Astrocyte (in vitro differentiated cells and primary cell): ENCODE results near the gene UBE2R2. TPM values are rescaled to one million over a fixed set of nuclear protein-coding genes. Genes with fewer than 3 reads are reported as not detected.

Experiments
- DNase-seq: peaks from one replicate; pipeline ENCODE4 v3.0.0-alpha.2; 2010; ENCODE audit warnings: low read depth
- FAIRE-seq: peaks from 2 replicates; lab custom pipeline; 2011; peaks lifted over from hg19 to GRCh38; lab: Jason Lieb, UNC
- H2AFZ ChIP-seq: 2 replicates; pipeline ENCODE4 v1.6.0; 2012; ENCODE audit warnings: low read depth, low read length, inconsistent platforms
- H3K27ac ChIP-seq: 2 replicates; pipeline ENCODE4 v1.5.1; 2011; ENCODE audit warnings: low read depth, low read length, inconsistent platforms
- H3K27me3 ChIP-seq: 2 replicates; pipeline ENCODE4 v1.6.0; 2011; ENCODE audit warnings: low read length, inconsistent platforms; ENCODE audit not compliant: insufficient read depth
- H3K36me3 ChIP-seq: 2 replicates; pipeline ENCODE4 v1.5.1; 2011; ENCODE audit warnings: low read length, inconsistent platforms; ENCODE audit not compliant: insufficient read depth
- H3K4me1 ChIP-seq: 2 replicates; pipeline ENCODE4 v1.5.1; 2011; ENCODE audit warnings: low read length, inconsistent platforms; ENCODE audit not compliant: insufficient read depth
- H3K4me2 ChIP-seq: 2 replicates; pipeline ENCODE4 v1.6.0; 2012; ENCODE audit warnings: low read length, inconsistent platforms
- H3K4me3 ChIP-seq: 2 replicates; pipeline ENCODE4 v1.5.1; 2011; ENCODE audit warnings: low read depth, mild to moderate bottlenecking, low read length, inconsistent platforms; ENCODE audit not compliant: insufficient read depth
- H3K79me2 ChIP-seq: 2 replicates; pipeline ENCODE4 v1.6.0; 2012; ENCODE audit warnings: mild to moderate bottlenecking, low read length, inconsistent platforms; ENCODE audit not compliant: insufficient read depth
- H3K9ac ChIP-seq: 2 replicates; pipeline ENCODE4 v1.6.0; 2012; ENCODE audit warnings: mild to moderate bottlenecking, low read length, inconsistent platforms
- H3K9me3 ChIP-seq: 2 replicates; pipeline ENCODE4 v1.5.1; 2012; ENCODE audit warnings: low read depth, mild to moderate bottlenecking, low read length, inconsistent platforms; ENCODE audit not compliant: insufficient read depth
- H4K20me1 ChIP-seq: 2 replicates; pipeline ENCODE4 v1.6.0; 2012; ENCODE audit warnings: low read length, inconsistent platforms; ENCODE audit not compliant: insufficient read depth
- H3K27ac Mint-ChIP-seq: one replicate; pipeline ENCODE4 v1.8.0; 2021; ENCODE audit warnings: mild to moderate bottlenecking, mixed read lengths; ENCODE audit not compliant: unreplicated experiment
- H3K27me3 Mint-ChIP-seq: one replicate; pipeline ENCODE4 v1.8.0; 2021; ENCODE audit warnings: low read depth, mixed read lengths; ENCODE audit not compliant: unreplicated experiment
- H3K36me3 Mint-ChIP-seq: one replicate; pipeline ENCODE4 v1.8.0; 2021; ENCODE audit warnings: low read depth, mixed read lengths; ENCODE audit not compliant: unreplicated experiment
- H3K4me1 Mint-ChIP-seq: one replicate; pipeline ENCODE4 v1.8.0; 2021; ENCODE audit warnings: low read depth, mixed read lengths; ENCODE audit not compliant: unreplicated experiment
- H3K4me3 Mint-ChIP-seq: one replicate; pipeline ENCODE4 v1.8.0; 2021; ENCODE audit warnings: mild to moderate bottlenecking, moderate library complexity, mixed read lengths; ENCODE audit not compliant: unreplicated experiment
- H3K9me3 Mint-ChIP-seq: one replicate; pipeline ENCODE4 v1.8.0; 2021; ENCODE audit warnings: mild to moderate bottlenecking, mixed read lengths; ENCODE audit not compliant: unreplicated experiment
- EZH2 ChIP-seq: IDR thresholded peaks from 2 replicates; pipeline ENCODE4 v1.6.1; 2012; ENCODE audit warnings: mild to moderate bottlenecking, low read length, inconsistent platforms; ENCODE audit not compliant: insufficient read depth
- total RNA-seq: library from RNA; stranded (reverse); gene quantifications from 2 replicates; pipeline ENCODE4 v1.2.1, GENCODE V29; 2021
- TF ChIP-seq, protein P1 (sequence below): IDR thresholded peaks from 2 replicates; pipeline ENCODE4 v1.5.1; 2011; ENCODE audit warnings: low read depth, mild to moderate bottlenecking, inconsistent platforms, low read length, moderate library complexity; ENCODE audit not compliant: insufficient read depth

The UBE2R2 gene
- total RNA-seq, 1 donor from 2014 or later: 48.7 TPM

DNA sequence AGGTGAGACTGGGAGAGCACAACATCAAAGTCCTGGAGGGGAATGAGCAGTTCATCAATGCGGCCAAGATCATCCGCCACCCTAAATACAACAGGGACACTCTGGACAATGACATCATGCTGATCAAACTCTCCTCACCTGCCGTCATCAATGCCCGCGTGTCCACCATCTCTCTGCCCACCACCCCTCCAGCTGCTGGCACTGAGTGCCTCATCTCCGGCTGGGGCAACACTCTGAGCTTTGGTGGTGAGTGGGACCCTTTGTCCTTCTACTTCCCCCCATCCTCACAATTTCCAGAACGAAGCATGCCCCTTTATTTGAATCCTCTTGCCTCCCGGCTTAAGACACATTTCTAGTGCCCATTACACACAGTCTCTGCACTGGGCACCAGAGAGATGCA is 19.1 kb upstream of the UBE2R2 start:
- no peaks in the 10 kb centered on the region for H3K79me2 ChIP-seq
- no peaks in the 10 kb centered on the region for H3K9me3 ChIP-seq
- Mint-ChIP-seq H3K36me3 (peaks cover 18% of the 10 kb centered on the region), H3K4me1 (no peaks in the 10 kb centered on the region), H3K4me3 (no peak overlapping the region), H3K27ac (no peak overlapping the region), H3K27me3 (peaks cover 59% of the 10 kb centered on the region), H3K9me3 (peaks cover 20% of the 10 kb centered on the region)
- no peaks in the 10 kb centered on the region for H3K36me3 ChIP-seq
- H3K9ac ChIP-seq: no peak overlapping the region
- no peaks in the 10 kb centered on the region for H3K4me1 ChIP-seq
- TF ChIP-seq, protein P1, sequence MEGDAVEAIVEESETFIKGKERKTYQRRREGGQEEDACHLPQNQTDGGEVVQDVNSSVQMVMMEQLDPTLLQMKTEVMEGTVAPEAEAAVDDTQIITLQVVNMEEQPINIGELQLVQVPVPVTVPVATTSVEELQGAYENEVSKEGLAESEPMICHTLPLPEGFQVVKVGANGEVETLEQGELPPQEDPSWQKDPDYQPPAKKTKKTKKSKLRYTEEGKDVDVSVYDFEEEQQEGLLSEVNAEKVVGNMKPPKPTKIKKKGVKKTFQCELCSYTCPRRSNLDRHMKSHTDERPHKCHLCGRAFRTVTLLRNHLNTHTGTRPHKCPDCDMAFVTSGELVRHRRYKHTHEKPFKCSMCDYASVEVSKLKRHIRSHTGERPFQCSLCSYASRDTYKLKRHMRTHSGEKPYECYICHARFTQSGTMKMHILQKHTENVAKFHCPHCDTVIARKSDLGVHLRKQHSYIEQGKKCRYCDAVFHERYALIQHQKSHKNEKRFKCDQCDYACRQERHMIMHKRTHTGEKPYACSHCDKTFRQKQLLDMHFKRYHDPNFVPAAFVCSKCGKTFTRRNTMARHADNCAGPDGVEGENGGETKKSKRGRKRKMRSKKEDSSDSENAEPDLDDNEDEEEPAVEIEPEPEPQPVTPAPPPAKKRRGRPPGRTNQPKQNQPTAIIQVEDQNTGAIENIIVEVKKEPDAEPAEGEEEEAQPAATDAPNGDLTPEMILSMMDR: no peak
- TF ChIP-seq EZH2: no peak
- H3K4me3 ChIP-seq: no peak overlapping the region
- H2AFZ ChIP-seq: no peak overlapping the region
- H3K27me3 ChIP-seq: peaks cover 7% of the 10 kb centered on the region
- H3K4me2 ChIP-seq: no peak overlapping the region
- DNase-seq (no peak), FAIRE-seq (no peak)
- no peaks in the 10 kb centered on the region for H4K20me1 ChIP-seq
- H3K27ac ChIP-seq: no peak overlapping the region

DNA sequence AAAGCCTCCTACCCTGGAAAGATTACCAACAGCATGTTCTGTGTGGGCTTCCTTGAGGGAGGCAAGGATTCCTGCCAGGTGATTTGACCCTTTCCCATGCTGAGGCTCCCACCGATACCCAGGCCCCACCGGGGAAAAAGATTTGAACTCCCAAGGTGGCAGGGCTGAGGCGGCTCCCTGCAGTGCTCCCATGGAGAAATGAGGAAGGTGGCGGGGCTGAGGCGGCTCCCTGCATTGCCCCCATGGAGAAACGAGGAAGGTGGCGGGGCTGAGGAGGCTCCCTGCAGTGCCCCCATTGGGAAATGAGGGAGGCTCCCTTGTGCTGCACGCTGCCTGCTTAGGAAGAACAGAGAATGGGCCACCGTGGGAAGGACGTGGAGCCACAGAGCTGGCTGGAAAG is 18.4 kb upstream of the UBE2R2 start:
- Histone ChIP-seq H3K4me2 (no peak overlapping the region), H3K9me3 (no peaks in the 10 kb centered on the region), H3K79me2 (no peaks in the 10 kb centered on the region), H4K20me1 (no peaks in the 10 kb centered on the region), H3K4me3 (no peak overlapping the region), H3K4me1 (no peaks in the 10 kb centered on the region), H2AFZ (no peak overlapping the region), H3K36me3 (no peaks in the 10 kb centered on the region), H3K9ac (no peak overlapping the region), H3K27me3 (peaks cover 9% of the 10 kb centered on the region), H3K27ac (no peak overlapping the region)
- TF ChIP-seq EZH2: no peak
- TF ChIP-seq, protein P1: no peak
- Mint-ChIP-seq H3K9me3 (peaks cover 20% of the 10 kb centered on the region), H3K4me3 (no peak overlapping the region), H3K4me1 (no peaks in the 10 kb centered on the region), H3K27ac (no peak overlapping the region), H3K27me3 (peaks cover 57% of the 10 kb centered on the region), H3K36me3 (peaks cover 13% of the 10 kb centered on the region)
- DNase-seq (no peak), FAIRE-seq (no peak)

DNA sequence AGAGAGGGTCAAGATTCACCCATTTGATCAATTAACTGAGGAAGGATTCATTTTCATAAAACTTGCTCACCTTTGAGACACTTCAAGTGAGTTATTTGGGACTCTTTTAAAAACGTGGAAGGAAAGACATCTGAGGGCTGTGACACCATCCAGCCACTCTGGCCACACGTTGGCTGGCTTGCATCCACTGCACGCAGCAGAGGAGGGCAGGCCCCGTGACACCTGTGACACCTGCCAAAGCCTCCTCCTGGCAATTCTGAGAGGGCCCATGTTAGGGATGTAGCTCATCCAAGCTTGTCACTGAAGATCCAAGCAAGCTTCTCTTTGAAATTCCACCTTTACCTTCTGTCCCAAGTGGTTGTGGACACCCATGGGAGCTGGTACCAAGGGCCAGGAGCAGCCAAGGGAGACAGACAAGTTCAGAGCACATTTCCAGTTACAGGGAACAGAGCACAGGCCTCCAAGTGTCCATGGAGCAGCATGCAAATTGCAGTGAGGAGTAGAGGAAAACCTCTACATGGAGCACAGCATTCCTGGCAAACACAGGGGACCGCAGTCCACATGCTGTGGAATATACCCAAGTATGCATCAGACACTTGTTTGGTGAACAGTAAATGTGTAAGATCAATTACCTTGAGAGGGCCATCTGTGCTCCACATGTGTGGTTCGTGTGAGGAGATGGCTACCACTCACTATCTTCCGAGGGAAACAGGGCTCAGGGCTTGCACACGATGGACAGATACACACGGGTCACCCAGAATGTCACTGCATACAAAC is 16.8 kb upstream of the UBE2R2 start:
- DNase-seq (no peak), FAIRE-seq (no peak)
- Histone ChIP-seq H2AFZ (no peak overlapping the region), H3K36me3 (no peaks in the 10 kb centered on the region), H3K4me3 (no peak overlapping the region), H3K9me3 (no peaks in the 10 kb centered on the region), H3K79me2 (no peaks in the 10 kb centered on the region), H3K27me3 (peaks cover 3% of the 10 kb centered on the region), H3K27ac (no peak overlapping the region), H3K9ac (no peak overlapping the region), H4K20me1 (no peaks in the 10 kb centered on the region), H3K4me1 (no peaks in the 10 kb centered on the region), H3K4me2 (no peak overlapping the region)
- H3K9me3 Mint-ChIP-seq: peaks cover 16% of the 10 kb centered on the region
- TF ChIP-seq EZH2: no peak
- TF ChIP-seq, protein P1: no peak
- H3K4me3 Mint-ChIP-seq: no peak overlapping the region
- H3K4me1 Mint-ChIP-seq: no peaks in the 10 kb centered on the region
- peaks cover 52% of the 10 kb centered on the region for H3K27me3 Mint-ChIP-seq
- H3K27ac Mint-ChIP-seq: no peak overlapping the region
- H3K36me3 Mint-ChIP-seq: peaks cover 13% of the 10 kb centered on the region
